ENCODE results near the gene DDX1.

Gene DDX1

DNA sequence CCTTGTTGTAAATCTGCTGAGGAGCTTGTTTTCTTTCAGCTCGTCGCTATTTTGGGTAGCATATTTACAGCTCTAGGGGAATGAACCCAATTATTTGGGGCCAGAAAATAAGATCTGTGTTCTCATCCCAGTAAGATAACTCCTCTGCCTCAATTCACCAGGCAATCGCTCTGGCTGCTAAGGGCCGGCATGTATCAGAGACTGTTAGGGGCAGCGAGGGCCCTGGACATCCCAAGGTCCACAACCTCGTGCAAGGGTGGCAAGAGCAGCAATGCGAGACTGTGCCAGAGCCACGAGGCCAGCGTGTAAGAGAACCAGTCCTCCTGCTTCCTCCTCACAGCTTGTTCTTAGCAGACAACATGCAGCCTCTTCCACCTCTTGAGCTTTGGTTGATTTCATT is 66.1 kb downstream of the DDX1 start:
- TF ChIP-seq EZH2phosphoT487 (conservative IDR thresholded peaks at IDR 0.05; ENCODE audit: low read length): no peak
- TF ChIP-seq, protein P1, sequence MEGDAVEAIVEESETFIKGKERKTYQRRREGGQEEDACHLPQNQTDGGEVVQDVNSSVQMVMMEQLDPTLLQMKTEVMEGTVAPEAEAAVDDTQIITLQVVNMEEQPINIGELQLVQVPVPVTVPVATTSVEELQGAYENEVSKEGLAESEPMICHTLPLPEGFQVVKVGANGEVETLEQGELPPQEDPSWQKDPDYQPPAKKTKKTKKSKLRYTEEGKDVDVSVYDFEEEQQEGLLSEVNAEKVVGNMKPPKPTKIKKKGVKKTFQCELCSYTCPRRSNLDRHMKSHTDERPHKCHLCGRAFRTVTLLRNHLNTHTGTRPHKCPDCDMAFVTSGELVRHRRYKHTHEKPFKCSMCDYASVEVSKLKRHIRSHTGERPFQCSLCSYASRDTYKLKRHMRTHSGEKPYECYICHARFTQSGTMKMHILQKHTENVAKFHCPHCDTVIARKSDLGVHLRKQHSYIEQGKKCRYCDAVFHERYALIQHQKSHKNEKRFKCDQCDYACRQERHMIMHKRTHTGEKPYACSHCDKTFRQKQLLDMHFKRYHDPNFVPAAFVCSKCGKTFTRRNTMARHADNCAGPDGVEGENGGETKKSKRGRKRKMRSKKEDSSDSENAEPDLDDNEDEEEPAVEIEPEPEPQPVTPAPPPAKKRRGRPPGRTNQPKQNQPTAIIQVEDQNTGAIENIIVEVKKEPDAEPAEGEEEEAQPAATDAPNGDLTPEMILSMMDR (IDR thresholded peaks at IDR 0.05; ENCODE audit: insufficient read depth, low read length, poor library complexity, severe bottlenecking): no peak
- Histone ChIP-seq H3K27me3 (ENCODE audit: low read length) (no peaks in the 10 kb centered on the region), H3F3A (ENCODE audit: insufficient read depth) (no peaks in the 10 kb centered on the region), H4K20me1 (ENCODE audit: low read depth, low read length) (no peaks in the 10 kb centered on the region), H3K36me3 (ENCODE audit: low read length) (no peaks in the 10 kb centered on the region), H3K27ac (ENCODE audit: low read depth, low read length) (no peak overlapping the region), H3K79me2 (ENCODE audit: insufficient read depth, low read length) (no peaks in the 10 kb centered on the region), H2AFZ (ENCODE audit: low read depth, low read length, severe bottlenecking) (no peak overlapping the region), H3K4me2 (ENCODE audit: low read depth, low read length, poor library complexity, severe bottlenecking) (no peak overlapping the region), H3K9me2 (replicated peaks; ENCODE audit: insufficient read depth, low read length) (no peaks in the 10 kb centered on the region), H3K9ac (ENCODE audit: low read length) (no peak overlapping the region), H3K9me3 (ENCODE audit: insufficient read depth, low read length) (no peaks in the 10 kb centered on the region), H3K4me3 (ENCODE audit: insufficient read depth, low read length, poor library complexity, severe bottlenecking) (no peak overlapping the region)

DNA sequence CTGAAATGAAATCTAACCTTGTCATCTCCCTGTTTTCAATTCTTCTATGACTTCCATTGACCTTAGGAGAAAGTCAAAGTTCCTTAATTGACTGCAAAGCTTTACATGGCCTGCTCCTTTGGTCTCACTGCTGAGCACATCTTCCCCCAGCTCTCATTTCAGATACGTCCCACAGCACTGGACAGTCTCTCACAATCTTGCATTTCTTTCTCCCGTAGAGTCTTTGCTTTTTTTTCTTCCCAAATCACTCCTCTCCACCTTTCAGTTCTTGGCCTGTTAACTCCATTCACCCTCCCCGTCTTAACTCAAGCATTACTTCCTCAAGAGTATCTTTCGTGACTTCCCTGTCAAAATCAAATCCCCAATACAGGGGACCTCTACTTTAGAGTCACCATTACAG is 67.2 kb downstream of the DDX1 start:
- Histone ChIP-seq H3K4me2 (ENCODE audit: low read depth, low read length, poor library complexity, severe bottlenecking) (no peak overlapping the region), H4K20me1 (ENCODE audit: low read depth, low read length) (no peaks in the 10 kb centered on the region), H3K4me3 (ENCODE audit: insufficient read depth, low read length, poor library complexity, severe bottlenecking) (no peak overlapping the region), H3K27me3 (ENCODE audit: low read length) (no peaks in the 10 kb centered on the region), H3K9me3 (ENCODE audit: insufficient read depth, low read length) (no peaks in the 10 kb centered on the region), H3K9ac (ENCODE audit: low read length) (no peak overlapping the region), H3K36me3 (ENCODE audit: low read length) (no peaks in the 10 kb centered on the region), H3F3A (ENCODE audit: insufficient read depth) (no peaks in the 10 kb centered on the region), H3K9me2 (replicated peaks; ENCODE audit: insufficient read depth, low read length) (no peaks in the 10 kb centered on the region), H3K79me2 (ENCODE audit: insufficient read depth, low read length) (no peaks in the 10 kb centered on the region), H2AFZ (ENCODE audit: low read depth, low read length, severe bottlenecking) (no peak overlapping the region), H3K27ac (ENCODE audit: low read depth, low read length) (no peak overlapping the region)
- TF ChIP-seq, protein P1 (IDR thresholded peaks at IDR 0.05; ENCODE audit: insufficient read depth, low read length, poor library complexity, severe bottlenecking): no peak
- TF ChIP-seq EZH2phosphoT487 (conservative IDR thresholded peaks at IDR 0.05; ENCODE audit: low read length): no peak

DNA sequence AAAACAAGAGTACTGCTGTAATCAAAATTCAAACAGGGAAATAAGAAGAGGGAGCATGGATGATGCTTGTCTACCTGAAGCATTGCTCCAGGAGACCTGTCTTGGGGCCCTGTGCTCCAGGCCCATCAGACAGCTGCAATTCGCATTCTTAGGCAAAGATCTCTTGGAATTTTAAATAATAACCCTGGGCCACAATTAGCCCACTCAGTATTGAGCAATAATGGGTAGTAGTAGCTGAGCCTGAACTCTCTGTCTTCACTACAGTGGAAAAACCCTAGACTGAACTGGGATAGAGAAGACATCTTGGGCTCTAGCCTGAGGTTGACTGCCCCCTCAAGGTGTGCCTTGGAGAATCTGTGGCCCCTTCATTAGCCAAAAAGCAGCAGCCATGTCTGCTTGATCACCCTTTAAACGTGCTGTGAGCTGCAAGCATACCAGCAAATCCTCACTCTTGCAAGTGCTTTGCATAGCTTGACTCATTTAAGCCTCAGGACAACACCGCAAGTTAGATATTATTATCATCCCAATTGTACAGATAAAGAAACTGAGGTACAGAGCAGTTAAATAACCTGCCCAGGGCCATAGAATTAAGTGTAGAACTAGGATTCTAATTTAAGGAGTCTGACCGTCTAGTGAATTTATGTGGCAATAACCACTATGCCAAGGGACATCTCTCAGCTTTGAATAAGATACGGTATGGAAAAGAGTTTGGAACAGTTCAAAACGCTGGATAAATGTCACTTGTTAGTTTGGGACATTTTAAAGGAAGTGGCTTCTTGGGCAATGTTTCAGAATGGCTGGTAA is 69.0 kb downstream of the DDX1 start:
- H3K9me3 ChIP-seq (ENCODE audit: insufficient read depth, low read length): no peaks in the 10 kb centered on the region
- H3K27ac ChIP-seq (ENCODE audit: low read depth, low read length): no peak overlapping the region
- no peak overlapping the region for H3K4me3 ChIP-seq (ENCODE audit: insufficient read depth, low read length, poor library complexity, severe bottlenecking)
- H3K9ac ChIP-seq (ENCODE audit: low read length): no peak overlapping the region
- H3K4me2 ChIP-seq (ENCODE audit: low read depth, low read length, poor library complexity, severe bottlenecking): no peak overlapping the region
- H2AFZ ChIP-seq (ENCODE audit: low read depth, low read length, severe bottlenecking): no peak overlapping the region
- no peaks in the 10 kb centered on the region for H3K9me2 ChIP-seq (replicated peaks; ENCODE audit: insufficient read depth, low read length)
- H3K36me3 ChIP-seq (ENCODE audit: low read length): no peaks in the 10 kb centered on the region
- TF ChIP-seq, protein P1 (IDR thresholded peaks at IDR 0.05; ENCODE audit: insufficient read depth, low read length, poor library complexity, severe bottlenecking): no peak
- TF ChIP-seq EZH2phosphoT487 (conservative IDR thresholded peaks at IDR 0.05; ENCODE audit: low read length): no peak
- H3K79me2 ChIP-seq (ENCODE audit: insufficient read depth, low read length): no peaks in the 10 kb centered on the region
- no peaks in the 10 kb centered on the region for H3K27me3 ChIP-seq (ENCODE audit: low read length)
- H3F3A ChIP-seq (ENCODE audit: insufficient read depth): no peaks in the 10 kb centered on the region
- H4K20me1 ChIP-seq (ENCODE audit: low read depth, low read length): no peaks in the 10 kb centered on the region
